ENCODE results near the gene HEMK1.

HEMK1 gene

GRCh38 chr3:50549226-50549625, 20.1 kb upstream of the HEMK1 start:
- no peak for DNase-seq

GRCh38 chr3:50550079-50550736, 19.1 kb upstream of the HEMK1 start:
- peak; percentile 61 to 67 for DNase-seq

DNA sequence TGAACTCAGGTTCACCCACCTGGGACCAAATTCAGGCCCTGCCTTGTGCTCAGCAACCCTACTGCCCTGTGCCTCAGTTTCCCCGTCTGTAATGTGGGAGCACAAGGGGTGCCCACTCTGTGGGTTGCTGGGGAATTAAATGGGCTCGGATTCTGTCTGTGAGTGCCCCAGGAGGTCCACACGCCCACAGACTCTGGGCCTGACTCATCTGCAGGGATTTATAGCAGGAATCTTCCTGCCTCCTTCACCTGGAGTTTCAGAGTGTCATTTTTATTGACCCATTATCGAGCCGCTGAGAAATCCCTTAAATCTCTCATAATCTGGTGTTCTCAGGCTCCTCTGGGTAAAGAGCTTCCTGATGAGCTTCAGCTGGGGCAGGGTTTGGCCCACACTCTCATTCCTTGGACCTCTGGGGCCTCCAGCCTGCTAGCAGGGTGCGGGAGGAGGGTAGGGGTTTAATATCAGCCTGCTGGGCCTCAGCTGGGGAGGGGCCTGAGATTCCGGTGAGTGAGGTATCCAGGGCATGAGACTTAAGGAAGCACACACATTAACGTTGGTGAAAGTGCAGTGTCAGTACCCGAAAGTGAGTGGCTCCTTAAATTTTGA, 18.2 kb upstream of the HEMK1 start:
- DNase-seq, result no peak

GRCh38 chr3:50551681-50552435, 17.5 kb upstream of the HEMK1 start:
- no peak for DNase-seq

DNA sequence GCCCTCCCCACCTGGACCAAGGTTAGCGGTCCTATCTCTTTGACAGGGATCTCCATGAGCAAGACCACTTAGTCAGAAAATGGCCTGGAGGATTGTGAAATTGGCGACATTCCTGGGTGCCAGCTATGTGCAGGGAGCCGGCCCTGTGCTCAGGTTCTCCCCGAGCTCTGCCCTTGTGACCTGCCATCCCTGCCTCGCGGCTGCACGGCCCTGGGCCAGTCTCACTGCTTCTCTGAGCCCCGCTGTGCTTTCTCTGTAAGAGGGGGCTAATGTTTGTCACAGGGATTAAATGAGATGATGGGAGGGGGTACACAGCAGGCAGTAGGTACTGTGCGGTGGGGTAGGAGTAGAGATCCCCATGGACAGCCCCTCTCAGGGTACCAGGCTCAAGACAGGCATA, 16.7 kb upstream of the HEMK1 start:
- DNase-seq, result no peak

DNA sequence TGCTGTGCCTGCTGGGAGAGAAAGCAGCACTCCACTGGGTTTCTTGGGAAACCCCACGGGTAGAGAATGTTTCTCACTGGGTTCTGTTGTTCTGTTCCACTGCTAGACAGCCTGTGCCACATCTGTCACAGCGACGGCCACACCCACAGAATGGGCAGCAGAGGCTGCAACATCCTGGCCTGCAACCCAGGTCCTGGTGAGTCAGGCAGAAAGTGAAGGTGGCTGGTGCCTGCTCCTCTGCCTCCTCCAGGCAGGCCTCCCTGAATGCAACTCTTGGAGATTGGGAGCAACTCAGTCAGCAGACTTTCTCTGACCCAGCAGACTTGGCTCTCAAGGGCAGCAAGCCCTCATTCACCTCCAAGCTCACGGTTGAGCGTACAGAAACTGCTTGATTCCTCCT, 14.8 kb upstream of the HEMK1 start:
- DNase-seq, result no peak

DNA sequence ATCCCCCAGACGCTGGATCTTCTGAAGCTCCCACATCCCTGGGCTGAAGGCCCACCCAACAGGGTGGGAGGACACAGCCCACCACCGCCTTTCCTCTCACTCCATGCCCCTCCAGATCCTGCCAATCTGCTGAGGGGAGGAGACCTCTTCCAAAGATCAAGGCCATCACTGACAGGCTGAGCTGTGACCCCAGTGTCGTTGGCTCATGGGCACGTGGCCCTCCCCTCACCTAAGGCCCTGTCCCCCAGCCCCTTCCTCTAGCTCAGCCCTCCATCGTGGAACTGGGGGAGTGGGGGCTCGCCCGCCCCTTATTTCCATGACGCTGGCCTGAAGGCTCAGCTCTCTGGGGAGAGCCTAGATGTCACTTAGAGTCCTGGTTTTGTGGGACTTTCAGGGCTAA, 12.2 kb upstream of the HEMK1 start:
- DNase-seq, result no peak

- no peak for DNase-seq
Measured at GRCh38 chr3:50557915-50558314, 11.4 kb upstream of the HEMK1 start.

DNA sequence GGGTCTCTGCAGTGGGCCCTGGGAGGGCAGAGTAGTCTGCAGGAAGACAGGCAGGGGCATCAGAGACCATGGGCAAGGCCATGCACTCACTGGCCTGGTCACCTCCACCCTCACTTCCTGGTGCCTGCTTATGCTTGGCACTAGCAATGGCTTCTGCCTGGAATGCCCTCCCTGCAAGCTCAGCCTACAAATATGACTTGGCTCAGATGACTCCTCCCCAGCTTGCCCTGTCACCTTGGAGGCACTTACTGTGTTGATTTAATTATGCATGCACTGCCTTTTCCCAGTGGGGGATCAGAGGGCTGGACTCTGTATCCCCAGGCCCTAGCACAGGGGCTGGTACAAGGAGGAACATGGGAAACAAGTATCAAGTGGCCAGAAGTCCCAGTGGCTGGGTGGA, 9.6 kb upstream of the HEMK1 start:
- DNase-seq, result no peak

- DNase-seq, result no peak
Measured at GRCh38 chr3:50562861-50563260, 6.5 kb upstream of the HEMK1 start.

DNA sequence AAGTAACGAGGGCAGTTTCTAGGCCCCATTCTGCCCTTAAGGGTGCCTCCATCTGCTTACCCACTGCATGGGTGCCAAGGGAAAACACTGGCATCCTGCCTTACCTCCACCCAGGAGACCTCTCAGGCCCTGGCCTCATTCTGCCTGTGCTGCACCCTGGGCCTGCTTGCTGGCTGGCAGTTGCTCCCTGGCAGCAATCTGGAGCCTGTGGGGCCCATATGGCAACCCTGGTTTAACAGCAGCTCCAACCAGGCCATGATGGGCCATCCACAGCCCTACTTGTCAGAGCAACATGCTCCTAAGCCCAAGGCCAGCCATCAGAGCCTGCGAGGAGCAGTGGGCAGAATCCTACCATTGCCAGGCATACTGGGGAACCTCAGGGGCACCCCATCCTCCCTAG, 5.5 kb upstream of the HEMK1 start:
- DNase-seq, result no peak

DNA sequence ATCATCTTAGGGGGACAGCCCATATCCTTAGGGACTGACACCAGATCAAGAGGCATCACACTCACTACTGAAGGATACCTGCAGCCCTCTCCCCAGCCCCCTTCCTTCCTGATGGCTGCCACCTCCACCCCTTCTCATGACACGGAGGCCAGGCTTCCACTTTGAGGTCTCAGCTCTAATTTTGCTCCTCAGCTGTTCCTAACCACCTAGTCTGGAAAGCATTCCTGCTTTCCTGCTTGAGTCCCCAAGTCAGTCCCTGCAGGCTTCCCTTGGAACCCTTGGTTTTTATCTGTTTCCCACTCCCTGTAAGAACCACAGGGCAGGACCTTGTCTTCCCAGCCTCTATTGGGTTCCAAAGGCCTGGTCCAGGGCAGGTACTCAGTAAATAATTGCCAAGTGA, 5.0 kb upstream of the HEMK1 start:
- DNase-seq, result no peak

DNA sequence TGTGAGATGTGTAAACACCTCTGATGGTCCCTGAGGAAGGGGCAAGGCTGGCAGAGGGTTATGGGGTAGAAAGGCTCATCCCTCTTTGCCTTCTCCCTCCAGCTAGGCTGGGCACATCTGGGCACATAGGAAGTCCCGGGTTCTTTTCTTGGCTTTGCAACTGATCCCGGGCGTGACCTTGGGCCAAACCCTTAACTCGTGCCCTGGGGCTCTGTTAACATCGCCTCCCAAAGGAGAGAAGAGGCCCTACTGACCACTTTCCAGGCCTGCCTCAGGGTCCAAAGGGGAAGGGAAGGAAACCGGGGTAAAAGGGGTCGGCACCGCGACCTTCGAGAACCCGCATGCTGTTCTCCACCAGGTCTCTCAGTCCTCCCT, 2.3 kb upstream of the HEMK1 start:
- DNase-seq, result no peak

DNA sequence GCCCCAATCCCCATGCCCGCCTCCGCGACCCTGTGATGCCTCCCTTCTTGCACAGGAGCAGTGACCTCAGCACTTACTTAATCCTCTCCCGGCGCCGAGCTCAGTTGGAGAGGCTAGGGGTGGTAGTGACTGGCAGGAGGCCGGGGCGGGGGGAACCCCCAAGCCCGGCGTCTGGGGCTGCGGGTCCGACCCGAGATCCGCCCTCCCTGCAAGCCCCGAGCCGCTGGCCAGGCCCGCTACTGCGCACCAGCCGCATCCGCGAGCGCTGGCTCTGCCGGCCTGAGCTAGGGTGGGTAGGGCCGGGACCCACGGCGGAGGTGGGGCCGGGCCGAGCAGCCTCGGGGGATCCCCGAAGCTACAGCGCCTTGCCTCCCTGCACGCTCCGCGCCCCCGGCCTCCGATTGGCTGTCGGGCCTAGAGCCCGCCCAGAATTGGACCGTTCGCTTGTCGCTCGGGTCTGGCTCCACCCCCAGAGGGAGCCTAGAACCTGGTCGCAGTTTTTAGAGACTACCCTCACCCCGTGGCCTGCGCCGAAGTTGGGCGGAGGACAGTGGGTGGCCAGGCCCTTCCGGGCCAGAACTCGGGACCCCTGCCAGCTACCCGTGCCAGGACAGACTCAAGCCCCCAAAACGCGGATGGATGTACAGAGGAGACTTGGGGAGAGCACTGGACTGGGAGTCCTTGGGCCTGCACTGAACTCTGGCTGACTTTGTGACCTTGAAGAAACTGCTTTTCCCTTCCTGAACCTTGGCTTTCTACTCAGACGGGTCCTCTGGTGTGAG, 1.7 kb upstream of the HEMK1 start, which contains the start of gene C3orf18:
Gene C3orf18 (minus strand): TSS at position 362 of the 782 bp plus-strand sequence. CDS start 2,048 bp downstream, outside the sequence.
- DNase-seq, result peak; percentile 92 to 94

DNA sequence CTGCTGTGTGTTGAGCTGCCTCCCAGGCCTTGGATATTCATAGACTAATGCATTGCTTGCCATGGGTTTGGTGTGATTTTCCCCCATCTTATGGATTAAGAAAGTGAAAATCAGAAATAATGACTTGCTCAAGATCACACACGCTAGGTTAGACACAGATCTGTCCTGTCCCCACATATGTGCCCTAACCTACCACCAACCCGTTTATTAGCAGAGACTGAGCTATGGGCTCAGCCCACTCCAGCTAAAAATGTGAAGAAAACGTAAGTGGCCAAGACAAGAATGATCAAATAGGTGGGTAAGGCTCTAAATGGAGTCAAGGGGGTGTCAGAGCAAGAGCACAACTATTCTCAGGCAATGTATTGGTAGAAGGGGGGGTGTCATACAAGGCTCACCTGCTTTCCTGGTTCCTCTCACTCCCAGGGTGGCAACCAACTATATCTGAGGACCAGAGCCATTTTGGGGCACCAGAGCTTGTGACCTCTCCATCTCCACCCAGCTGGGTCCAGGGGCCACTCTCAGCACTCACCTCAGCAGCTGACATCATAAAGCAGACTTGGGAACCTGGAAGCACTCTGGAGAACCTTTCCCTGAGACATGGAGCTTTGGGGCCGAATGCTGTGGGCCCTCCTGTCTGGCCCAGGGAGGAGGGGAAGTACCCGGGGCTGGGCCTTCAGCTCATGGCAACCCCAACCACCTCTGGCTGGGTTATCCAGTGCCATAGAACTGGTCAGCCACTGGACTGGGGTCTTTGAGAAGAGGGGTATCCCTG, 1.4 kb downstream of the HEMK1 start:
- DNase-seq, result no peak

- DNase-seq, result no peak
Measured at GRCh38 chr3:50571486-50571885, 2.2 kb downstream of the HEMK1 start.

DNA sequence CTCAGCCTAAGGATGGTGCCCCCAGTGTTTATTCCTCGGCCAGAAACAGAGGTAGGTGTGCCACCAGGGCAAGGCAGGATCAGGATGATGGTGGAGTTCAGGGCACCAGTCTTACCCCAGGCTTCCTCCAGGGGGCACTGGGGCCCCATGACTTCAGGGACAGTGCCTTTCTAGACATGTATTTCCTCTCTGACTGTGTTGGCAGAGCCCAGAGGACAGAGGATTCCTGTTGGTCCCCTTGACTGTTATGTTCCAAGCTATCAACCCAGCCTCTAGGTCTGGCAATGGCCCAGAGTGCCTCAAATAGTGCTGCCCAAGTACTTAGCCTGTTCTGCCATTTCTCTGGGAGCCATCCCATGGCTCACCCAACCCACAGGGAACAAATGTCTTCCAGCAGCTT, 2.8 kb downstream of the HEMK1 start:
- DNase-seq, result peak; percentile 78 to 80

- DNase-seq, result peak; percentile 19 to 28
Measured at GRCh38 chr3:50572801-50573371, 3.6 kb downstream of the HEMK1 start.

- DNase-seq, result peak; percentile 68 to 78
Measured at GRCh38 chr3:50573566-50574443, 4.5 kb downstream of the HEMK1 start.

- no peak for DNase-seq
Measured at GRCh38 chr3:50574444-50574831, 5.1 kb downstream of the HEMK1 start.

- no peak for DNase-seq
Measured at GRCh38 chr3:50575372-50575771, 6.0 kb downstream of the HEMK1 start.
